Mesothelial cell of epicardium (in vitro differentiated cells): ENCODE data around the gene STAT4. TPM values are rescaled to one million over a fixed set of nuclear protein-coding genes. Genes with fewer than 3 reads are reported as not detected.

Experiments used
- DNase-seq, 2 experiments: peaks; one replicate each; pipeline ENCODE4 v3.0.0; 2021; ENCODE audit warnings: low spot score in 2 of 2; ENCODE audit not compliant: unreplicated experiment in 2 of 2
- H3K27ac Mint-ChIP-seq: 2 replicates; pipeline ENCODE4 v1.8.0; 2021; ENCODE audit warnings: mixed read lengths
- H3K27me3 Mint-ChIP-seq: 2 replicates; pipeline ENCODE4 v1.8.0; 2021; ENCODE audit warnings: low read depth, mixed read lengths
- H3K36me3 Mint-ChIP-seq: 2 replicates; pipeline ENCODE4 v1.8.0; 2021; ENCODE audit warnings: mixed read lengths
- H3K4me1 Mint-ChIP-seq: 2 replicates; pipeline ENCODE4 v1.8.0; 2021; ENCODE audit warnings: mixed read lengths
- H3K4me3 Mint-ChIP-seq: 2 replicates; pipeline ENCODE4 v1.8.0; 2021; ENCODE audit warnings: mild to moderate bottlenecking, moderate library complexity, mixed read lengths
- H3K9me3 Mint-ChIP-seq: 2 replicates; pipeline ENCODE4 v1.8.0; 2021; ENCODE audit warnings: mixed read lengths
- total RNA-seq: library from RNA; stranded (reverse); gene quantifications from 3 replicates; pipeline ENCODE4 v1.2.1, GENCODE V29; 2021
- TF ChIP-seq, protein P1 (sequence below): fragments of 200-600 bp; sonication (generic); IDR thresholded peaks from one replicate; pipeline ENCODE4 v1.5.0; 2021; ENCODE audit warnings: antibody characterized with exemption; ENCODE audit not compliant: unreplicated experiment

The STAT4 gene
- total RNA-seq, 1 donor from 2014 or later, result 2.4 TPM

DNA sequence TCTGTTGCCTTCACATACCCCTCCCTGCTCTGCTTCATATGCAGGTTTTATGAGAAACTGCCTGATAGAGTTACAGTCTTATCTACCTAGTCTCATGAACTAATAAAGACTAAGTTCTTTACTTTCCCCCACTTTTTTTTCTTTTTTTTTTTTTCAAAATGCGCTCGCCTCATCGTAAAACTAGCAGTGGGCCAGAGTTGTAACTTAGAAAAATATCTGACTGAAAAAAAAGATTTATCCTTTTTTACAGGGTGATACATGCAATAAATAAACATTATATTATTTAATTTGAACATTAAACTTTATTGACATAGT lies 83.9 kb downstream of the STAT4 start:
- peaks cover 21% of the 10 kb centered on the region for H3K4me1 Mint-ChIP-seq
- H3K36me3 Mint-ChIP-seq, result no peaks in the 10 kb centered on the region

DNA sequence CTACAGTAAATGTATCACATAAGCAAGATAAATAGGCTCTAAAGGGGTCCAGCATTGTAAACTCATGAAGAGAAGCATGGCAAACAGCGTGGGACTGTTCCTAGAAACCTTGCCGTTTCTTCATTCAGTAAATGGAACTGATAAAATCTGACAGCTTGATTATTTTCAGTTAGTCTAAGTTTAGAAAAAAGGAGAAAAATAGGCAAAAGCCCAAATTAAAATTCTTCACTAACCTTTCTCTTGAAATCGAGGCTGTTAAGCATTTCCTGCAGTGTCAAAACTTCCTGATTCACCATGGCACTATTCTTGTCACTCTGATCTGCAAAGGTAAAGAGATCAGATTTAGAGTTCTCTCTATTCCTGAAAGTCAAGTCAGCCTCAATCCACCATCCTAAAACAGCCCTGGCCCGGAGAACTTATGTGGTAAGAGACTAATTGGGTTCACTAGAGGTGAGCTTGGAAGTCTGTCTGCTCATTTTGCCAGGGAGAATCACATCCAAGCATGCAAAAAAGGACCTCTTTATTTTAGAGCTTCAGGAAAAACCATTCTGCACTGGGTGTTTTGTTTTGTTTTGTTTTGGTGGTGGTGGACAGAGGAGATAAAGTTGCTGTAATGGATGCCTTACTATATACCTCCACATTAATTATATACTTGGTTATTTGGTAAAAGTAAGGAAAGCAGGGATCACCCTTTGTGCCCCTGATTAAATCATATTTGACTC lies 84.4 kb downstream of the STAT4 start:
- TF ChIP-seq, protein P1, sequence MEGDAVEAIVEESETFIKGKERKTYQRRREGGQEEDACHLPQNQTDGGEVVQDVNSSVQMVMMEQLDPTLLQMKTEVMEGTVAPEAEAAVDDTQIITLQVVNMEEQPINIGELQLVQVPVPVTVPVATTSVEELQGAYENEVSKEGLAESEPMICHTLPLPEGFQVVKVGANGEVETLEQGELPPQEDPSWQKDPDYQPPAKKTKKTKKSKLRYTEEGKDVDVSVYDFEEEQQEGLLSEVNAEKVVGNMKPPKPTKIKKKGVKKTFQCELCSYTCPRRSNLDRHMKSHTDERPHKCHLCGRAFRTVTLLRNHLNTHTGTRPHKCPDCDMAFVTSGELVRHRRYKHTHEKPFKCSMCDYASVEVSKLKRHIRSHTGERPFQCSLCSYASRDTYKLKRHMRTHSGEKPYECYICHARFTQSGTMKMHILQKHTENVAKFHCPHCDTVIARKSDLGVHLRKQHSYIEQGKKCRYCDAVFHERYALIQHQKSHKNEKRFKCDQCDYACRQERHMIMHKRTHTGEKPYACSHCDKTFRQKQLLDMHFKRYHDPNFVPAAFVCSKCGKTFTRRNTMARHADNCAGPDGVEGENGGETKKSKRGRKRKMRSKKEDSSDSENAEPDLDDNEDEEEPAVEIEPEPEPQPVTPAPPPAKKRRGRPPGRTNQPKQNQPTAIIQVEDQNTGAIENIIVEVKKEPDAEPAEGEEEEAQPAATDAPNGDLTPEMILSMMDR, result no peak
- H3K4me3 Mint-ChIP-seq, result no peak overlapping the region
- H3K27me3 Mint-ChIP-seq, result peaks cover 1% of the 10 kb centered on the region
- no peak overlapping the region for H3K27ac Mint-ChIP-seq
- peaks cover 21% of the 10 kb centered on the region for H3K4me1 Mint-ChIP-seq
- DNase-seq, result no peak
- H3K36me3 Mint-ChIP-seq, result no peaks in the 10 kb centered on the region
- no peaks in the 10 kb centered on the region for H3K9me3 Mint-ChIP-seq

More for the DNA sequence above, 83.9 kb downstream of the STAT4 start:
- DNase-seq, result no peak
- Mint-ChIP-seq H3K9me3 (no peaks in the 10 kb centered on the region), H3K27me3 (peaks cover 1% of the 10 kb centered on the region), H3K4me3 (no peak overlapping the region), H3K27ac (no peak overlapping the region)
- TF ChIP-seq, protein P1, result no peak

GRCh38 chr2:191065785-191066184 lies 85.0 kb downstream of the STAT4 start:
- peaks cover 21% of the 10 kb centered on the region for H3K4me1 Mint-ChIP-seq
- no peak overlapping the region for H3K4me3 Mint-ChIP-seq
- no peaks in the 10 kb centered on the region for H3K36me3 Mint-ChIP-seq
- H3K27ac Mint-ChIP-seq, result no peak overlapping the region
- TF ChIP-seq, protein P1, result no peak
- no peaks in the 10 kb centered on the region for H3K9me3 Mint-ChIP-seq
- H3K27me3 Mint-ChIP-seq, result no peaks in the 10 kb centered on the region
- no peak for DNase-seq

DNA sequence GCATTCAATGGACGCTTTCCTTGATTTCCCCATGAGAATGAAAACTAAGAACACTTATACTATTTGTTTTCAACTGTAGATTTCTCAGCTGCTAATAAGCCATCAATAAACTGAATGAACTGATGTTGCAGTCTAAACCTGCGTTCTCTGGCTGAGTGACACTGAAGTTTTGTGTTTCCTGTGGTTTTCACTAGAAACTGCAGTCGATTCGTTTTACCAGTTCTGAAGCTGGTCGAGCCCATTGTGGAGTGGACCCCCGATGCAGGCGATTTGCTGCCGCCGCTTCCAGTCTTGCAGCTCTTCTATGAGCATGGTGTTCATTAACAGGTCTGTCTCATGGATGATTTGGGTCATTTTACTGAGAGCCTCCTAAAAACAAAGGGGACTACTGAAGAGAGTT lies 86.2 kb downstream of the STAT4 start:
- no peaks in the 10 kb centered on the region for H3K9me3 Mint-ChIP-seq
- no peak overlapping the region for H3K27ac Mint-ChIP-seq
- no peaks in the 10 kb centered on the region for H3K27me3 Mint-ChIP-seq
- no peak for DNase-seq
- H3K4me1 Mint-ChIP-seq, result peaks cover 21% of the 10 kb centered on the region
- H3K4me3 Mint-ChIP-seq, result no peak overlapping the region
- no peaks in the 10 kb centered on the region for H3K36me3 Mint-ChIP-seq
- TF ChIP-seq, protein P1, result no peak

GRCh38 chr2:191063584-191063983 lies 87.2 kb downstream of the STAT4 start:
- no peaks in the 10 kb centered on the region for H3K9me3 Mint-ChIP-seq
- H3K27ac Mint-ChIP-seq, result no peak overlapping the region
- no peak overlapping the region for H3K4me3 Mint-ChIP-seq
- H3K4me1 Mint-ChIP-seq, result peaks cover 23% of the 10 kb centered on the region
- H3K36me3 Mint-ChIP-seq, result no peaks in the 10 kb centered on the region
- DNase-seq, result no peak
- TF ChIP-seq, protein P1, result no peak
- H3K27me3 Mint-ChIP-seq, result no peaks in the 10 kb centered on the region
